ENCODE data around the gene FAIM. TPM values are rescaled to one million over a fixed set of nuclear protein-coding genes. Genes with fewer than 3 reads are reported as not detected.
A peak's percentile ranks its signal among the peaks of the same experiment; 100 is the strongest.
"Not testable (repeated sequence)": the region's sequence is repeated elsewhere in the genome, so short reads cannot be mapped to it uniquely, and the experiment has no call there.

Gene FAIM
- total and polyA plus RNA-seq, 2 donors (not counting 1 experiment from before 2014, with no cell fraction given) = 9.4 to 11.7 TPM

- no peak overlapping the region for H3K9ac ChIP-seq (ENCODE audit: insufficient read depth, low read length)
- peak; percentile 38 to 40 for DNase-seq (ENCODE audit: low read depth in 2 of 2)
- no peak overlapping the region for H2AFZ ChIP-seq (ENCODE audit: low read length)
- H3K27me3 ChIP-seq (ENCODE audit: control insufficient read depth, insufficient read depth, low read length) = no peaks in the 10 kb centered on the region
- H3K4me2 ChIP-seq (ENCODE audit: extremely low read depth, insufficient read depth, low read length) = no peak overlapping the region
- TF ChIP-seq EZH2 (IDR thresholded peaks at IDR 0.05; ENCODE audit: low read length, missing control alignments) (no peak), CTCF (conservative IDR thresholded peaks at IDR 0.05 in 1 of 2, IDR thresholded peaks at IDR 0.05 in 1 of 2; ENCODE audit: low read depth in 1 of 2, low read length in 2 of 2) (no peak)
- H3K79me2 ChIP-seq (ENCODE audit: control insufficient read depth, insufficient read depth, low read length) = no peaks in the 10 kb centered on the region
- H3K36me3 ChIP-seq (ENCODE audit: control insufficient read depth, insufficient read depth, low read length) = no peaks in the 10 kb centered on the region
- H3K4me3 ChIP-seq (replicated peaks in 1 of 4; ENCODE audit: control extremely low read depth in 1 of 4, insufficient read depth in 1 of 4, low read depth in 3 of 4, low read length in 4 of 4) = no peak overlapping the region
- H4K20me1 ChIP-seq (ENCODE audit: control insufficient read depth, extremely low read depth, insufficient read depth, low read length) = no peaks in the 10 kb centered on the region
- H3K9me3 ChIP-seq (ENCODE audit: control insufficient read depth, insufficient read depth, low read depth, low read length) = no peaks in the 10 kb centered on the region
- H3K4me1 ChIP-seq (ENCODE audit: control insufficient read depth, extremely low read depth, insufficient read depth, low read length) = no peaks in the 10 kb centered on the region
- H3K27ac ChIP-seq (ENCODE audit: insufficient read depth, low read length) = no peak overlapping the region
Observed at GRCh38 chr3:138675393-138675792, 66.8 kb downstream of the FAIM start.

GRCh38 chr3:138678086-138678485 lies 69.5 kb downstream of the FAIM start:
- Histone ChIP-seq H3K4me1 (ENCODE audit: control insufficient read depth, extremely low read depth, insufficient read depth, low read length) (no peaks in the 10 kb centered on the region), H3K27ac (ENCODE audit: insufficient read depth, low read length) (no peak overlapping the region), H2AFZ (ENCODE audit: low read length) (no peak overlapping the region), H3K9ac (ENCODE audit: insufficient read depth, low read length) (no peak overlapping the region), H3K27me3 (ENCODE audit: control insufficient read depth, insufficient read depth, low read length) (no peaks in the 10 kb centered on the region), H3K4me3 (replicated peaks in 1 of 4; ENCODE audit: control extremely low read depth in 1 of 4, insufficient read depth in 1 of 4, low read depth in 3 of 4, low read length in 4 of 4) (no peak overlapping the region), H4K20me1 (ENCODE audit: control insufficient read depth, extremely low read depth, insufficient read depth, low read length) (no peaks in the 10 kb centered on the region), H3K9me3 (ENCODE audit: control insufficient read depth, insufficient read depth, low read depth, low read length) (no peaks in the 10 kb centered on the region), H3K4me2 (ENCODE audit: extremely low read depth, insufficient read depth, low read length) (no peak overlapping the region), H3K79me2 (ENCODE audit: control insufficient read depth, insufficient read depth, low read length) (no peaks in the 10 kb centered on the region), H3K36me3 (ENCODE audit: control insufficient read depth, insufficient read depth, low read length) (no peaks in the 10 kb centered on the region)
- peak in 1 of 2 donors; percentile 13 for DNase-seq (ENCODE audit: low read depth in 2 of 2)
- TF ChIP-seq EZH2 (IDR thresholded peaks at IDR 0.05; ENCODE audit: low read length, missing control alignments) (no peak), CTCF (conservative IDR thresholded peaks at IDR 0.05 in 1 of 2, IDR thresholded peaks at IDR 0.05 in 1 of 2; ENCODE audit: low read depth in 1 of 2, low read length in 2 of 2) (no peak)

- Histone ChIP-seq H3K4me1 (ENCODE audit: control insufficient read depth, extremely low read depth, insufficient read depth, low read length) (no peaks in the 10 kb centered on the region), H3K9me3 (ENCODE audit: control insufficient read depth, insufficient read depth, low read depth, low read length) (no peaks in the 10 kb centered on the region), H3K27ac (ENCODE audit: insufficient read depth, low read length) (no peak overlapping the region), H3K4me3 (replicated peaks in 1 of 4; ENCODE audit: control extremely low read depth in 1 of 4, insufficient read depth in 1 of 4, low read depth in 3 of 4, low read length in 4 of 4) (no peak overlapping the region), H4K20me1 (ENCODE audit: control insufficient read depth, extremely low read depth, insufficient read depth, low read length) (no peaks in the 10 kb centered on the region), H3K36me3 (ENCODE audit: control insufficient read depth, insufficient read depth, low read length) (no peaks in the 10 kb centered on the region), H3K79me2 (ENCODE audit: control insufficient read depth, insufficient read depth, low read length) (no peaks in the 10 kb centered on the region), H3K27me3 (ENCODE audit: control insufficient read depth, insufficient read depth, low read length) (no peaks in the 10 kb centered on the region), H2AFZ (ENCODE audit: low read length) (no peak overlapping the region), H3K9ac (ENCODE audit: insufficient read depth, low read length) (no peak overlapping the region), H3K4me2 (ENCODE audit: extremely low read depth, insufficient read depth, low read length) (no peak overlapping the region)
- no peak for DNase-seq (ENCODE audit: low read depth in 2 of 2)
- TF ChIP-seq CTCF (conservative IDR thresholded peaks at IDR 0.05 in 1 of 2, IDR thresholded peaks at IDR 0.05 in 1 of 2; ENCODE audit: low read depth in 1 of 2, low read length in 2 of 2) = no peak
Observed at GRCh38 chr3:138678874-138679392, 70.4 kb downstream of the FAIM start.

GRCh38 chr3:138680974-138681373 lies 72.4 kb downstream of the FAIM start:
- not testable (repeated sequence) for H3K4me2 ChIP-seq (ENCODE audit: extremely low read depth, insufficient read depth, low read length); H3K27ac ChIP-seq (ENCODE audit: insufficient read depth, low read length); H3K4me1 ChIP-seq (ENCODE audit: control insufficient read depth, extremely low read depth, insufficient read depth, low read length); H3K36me3 ChIP-seq (ENCODE audit: control insufficient read depth, insufficient read depth, low read length); H3K9ac ChIP-seq (ENCODE audit: insufficient read depth, low read length); H3K9me3 ChIP-seq (ENCODE audit: control insufficient read depth, insufficient read depth, low read depth, low read length); H3K27me3 ChIP-seq (ENCODE audit: control insufficient read depth, insufficient read depth, low read length); H4K20me1 ChIP-seq (ENCODE audit: control insufficient read depth, extremely low read depth, insufficient read depth, low read length); DNase-seq (ENCODE audit: low read depth in 2 of 2); H3K79me2 ChIP-seq (ENCODE audit: control insufficient read depth, insufficient read depth, low read length); H3K4me3 ChIP-seq (replicated peaks in 1 of 4; ENCODE audit: control extremely low read depth in 1 of 4, insufficient read depth in 1 of 4, low read depth in 3 of 4, low read length in 4 of 4); H2AFZ ChIP-seq (ENCODE audit: low read length)
